Testis (tissue), 3 donors: ENCODE results near the gene PGAM2. TPM values are rescaled to one million over a fixed set of nuclear protein-coding genes. Genes with fewer than 3 reads are reported as not detected.

Source experiments
- DNase-seq: peaks from one replicate; pipeline ENCODE4 v3.0.0-alpha.2; 2019
- H3K27ac ChIP-seq, 2 donors: fragments of 200-600 bp; sonication (generic); one replicate each; pipeline ENCODE4 v1.5.1; 2019
- H3K27me3 ChIP-seq: fragments of 200-600 bp; sonication (generic); one replicate; pipeline ENCODE4 v1.5.1; 2019
- H3K36me3 ChIP-seq: fragments of 200-600 bp; sonication (generic); one replicate; pipeline ENCODE4 v1.5.1; 2017; ENCODE audit warnings: low read depth; ENCODE audit errors: missing control alignments
- H3K4me1 ChIP-seq: fragments of 200-600 bp; sonication (generic); one replicate; pipeline ENCODE4 v1.5.1; 2019
- H3K4me3 ChIP-seq, 2 donors: fragments of 200-600 bp; sonication (generic); one replicate each; pipeline ENCODE4 v1.5.1; 2017 to 2019
- H3K9me3 ChIP-seq: fragments of 200-600 bp; sonication (generic); one replicate; pipeline ENCODE4 v1.5.1; 2017
- POLR2A ChIP-seq: fragments of 450-650 bp; IDR thresholded peaks from one replicate; pipeline ENCODE4 v1.6.1; 2017; ENCODE audit warnings: antibody characterized with exemption, mild to moderate bottlenecking, moderate library complexity
- WGBS, 2 donors: methylation state at CpG; one replicate each; pipeline ENCODE4 v1.1.5; 2018; 5-methylcytosine and 5-hydroxymethylcytosine counted together
- intact Hi-C: fragments of 100-400 bp; cut with DNase I; formaldehyde crosslinking; loops from one replicate; pipeline ENCODE4 v1.15.1; 2023; ENCODE audit warnings: low total_unique reads
- polyA plus RNA-seq: library from polyadenylated mRNA; stranded (reverse); fragments of 350-450 nt; fragmentation: Illumina TruSeq; extraction: RNeasy Lipid Tissue Mini Kit (QIAGEN cat#74804); gene quantifications from one replicate; pipeline ENCODE4 v1.2.3, GENCODE V29; 2014; ENCODE audit warnings: low read depth, low replicate concordance; ENCODE audit not compliant: insufficient read depth
- total RNA-seq, 2 donors: library from RNA; depleted of rRNA; stranded (reverse); fragments of >200 nt; gene quantifications; one replicate each; pipeline ENCODE4 v1.2.3, GENCODE V29; 2016
- TF ChIP-seq, protein P1 (sequence below), 3 experiments: fragments of 450-650 bp in 2 of 3; fragments of 200-600 bp in 1 of 3; sonication (generic) in 1 of 3; IDR thresholded peaks; one replicate each; pipeline ENCODE4 v1.5.1; 2016 to 2019; ENCODE audit warnings: antibody characterized with exemption in 3 of 3, mild to moderate bottlenecking in 2 of 3, moderate library complexity in 1 of 3

Gene PGAM2
- total and polyA plus RNA-seq, 3 donors from 2014 or later: 85.1 to 298 (median 139) TPM

GRCh38 chr7:44063547-44063893, 1.8 kb downstream of the PGAM2 start:
- Histone ChIP-seq H3K9me3 (no peaks in the 10 kb centered on the region), H3K27me3 (no peaks in the 10 kb centered on the region), H3K36me3 (no peaks in the 10 kb centered on the region), H3K27ac (no peak overlapping the region), H3K4me3 (no peak overlapping the region), H3K4me1 (peaks cover 22% of the 10 kb centered on the region)
- 74 to 82% methylated on average over 10 of the region's 10 CpGs for whole genome bisulfite sequencing, 2 donors
- TF ChIP-seq POLR2A: no peak
- TF ChIP-seq, protein P1, sequence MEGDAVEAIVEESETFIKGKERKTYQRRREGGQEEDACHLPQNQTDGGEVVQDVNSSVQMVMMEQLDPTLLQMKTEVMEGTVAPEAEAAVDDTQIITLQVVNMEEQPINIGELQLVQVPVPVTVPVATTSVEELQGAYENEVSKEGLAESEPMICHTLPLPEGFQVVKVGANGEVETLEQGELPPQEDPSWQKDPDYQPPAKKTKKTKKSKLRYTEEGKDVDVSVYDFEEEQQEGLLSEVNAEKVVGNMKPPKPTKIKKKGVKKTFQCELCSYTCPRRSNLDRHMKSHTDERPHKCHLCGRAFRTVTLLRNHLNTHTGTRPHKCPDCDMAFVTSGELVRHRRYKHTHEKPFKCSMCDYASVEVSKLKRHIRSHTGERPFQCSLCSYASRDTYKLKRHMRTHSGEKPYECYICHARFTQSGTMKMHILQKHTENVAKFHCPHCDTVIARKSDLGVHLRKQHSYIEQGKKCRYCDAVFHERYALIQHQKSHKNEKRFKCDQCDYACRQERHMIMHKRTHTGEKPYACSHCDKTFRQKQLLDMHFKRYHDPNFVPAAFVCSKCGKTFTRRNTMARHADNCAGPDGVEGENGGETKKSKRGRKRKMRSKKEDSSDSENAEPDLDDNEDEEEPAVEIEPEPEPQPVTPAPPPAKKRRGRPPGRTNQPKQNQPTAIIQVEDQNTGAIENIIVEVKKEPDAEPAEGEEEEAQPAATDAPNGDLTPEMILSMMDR (IDR thresholded peaks at IDR 0.05): no peak
- intact Hi-C loops: no loop called here
- DNase-seq: no peak

- Histone ChIP-seq H3K9me3 (no peaks in the 10 kb centered on the region), H3K27ac (no peak overlapping the region), H3K4me3 (no peak overlapping the region), H3K4me1 (peaks cover 22% of the 10 kb centered on the region), H3K36me3 (no peaks in the 10 kb centered on the region), H3K27me3 (no peaks in the 10 kb centered on the region)
- 50 to 64% methylated on average over 3 of the region's 3 CpGs for WGBS, 2 donors
- intact Hi-C loops: no loop called here
- DNase-seq: no peak
- TF ChIP-seq, protein P1 (IDR thresholded peaks at IDR 0.05): no peak
- TF ChIP-seq POLR2A: no peak
These were observed 2.5 kb downstream of the PGAM2 start for GRCh38 chr7:44062903-44063295.

- WGBS, 2 donors: 76 to 87% methylated on average over 6 to 11 of the region's 11 CpGs
- intact Hi-C loops: no loop called here
- DNase-seq: no peak
- Histone ChIP-seq H3K36me3 (no peaks in the 10 kb centered on the region), H3K27ac (no peak overlapping the region), H3K27me3 (no peaks in the 10 kb centered on the region), H3K4me1 (peaks cover 22% of the 10 kb centered on the region), H3K9me3 (no peaks in the 10 kb centered on the region), H3K4me3 (no peak overlapping the region)
- no peak for TF ChIP-seq POLR2A
- TF ChIP-seq, protein P1 (IDR thresholded peaks at IDR 0.05): no peak
These were observed 3.0 kb downstream of the PGAM2 start for GRCh38 chr7:44062180-44062902.

DNA sequence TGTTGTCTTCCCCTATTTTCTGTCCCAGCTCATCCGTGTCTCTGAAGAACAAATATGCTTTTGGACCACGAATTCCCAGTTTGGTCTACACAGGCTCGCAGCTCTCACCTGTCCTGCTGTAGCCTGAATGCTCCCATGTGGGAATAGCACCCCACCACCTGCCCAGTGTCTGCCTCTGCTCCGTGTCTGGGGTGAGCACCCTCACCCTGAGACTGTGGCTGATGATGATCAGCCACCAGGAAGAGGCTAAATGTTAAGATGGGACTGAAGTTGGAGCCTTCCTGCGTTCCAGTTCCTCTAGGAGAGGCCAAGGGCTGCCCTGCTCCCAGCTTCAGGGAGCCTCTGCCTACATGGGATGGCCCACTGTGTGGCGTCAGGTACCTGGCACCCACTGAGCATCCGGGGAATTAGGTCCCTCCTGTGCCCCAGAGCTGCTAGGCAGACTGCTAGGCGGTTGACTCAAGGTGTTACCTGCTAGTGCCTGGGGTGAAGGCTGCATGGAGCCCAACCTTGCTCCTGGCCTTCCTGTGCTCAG, 3.7 kb downstream of the PGAM2 start:
- WGBS, 2 donors: 74 to 81% methylated on average over 6 to 8 of the region's 8 CpGs
- no peak for DNase-seq
- intact Hi-C loops: no loop called here

More for the DNA sequence above, 3.7 kb downstream of the PGAM2 start:
- H3K9me3 ChIP-seq: no peaks in the 10 kb centered on the region
- no peak overlapping the region for H3K27ac ChIP-seq
- H3K4me3 ChIP-seq: no peak overlapping the region
- H3K27me3 ChIP-seq: no peaks in the 10 kb centered on the region
- H3K36me3 ChIP-seq: no peaks in the 10 kb centered on the region
- TF ChIP-seq, protein P1 (IDR thresholded peaks at IDR 0.05): no peak
- no peak for TF ChIP-seq POLR2A
- H3K4me1 ChIP-seq: peaks cover 22% of the 10 kb centered on the region
